HG03521 (cell line): Measurements from ENCODE around the gene PSRC1.

Experiments used
- ATAC-seq: cut with Tn5 transposase; IDR thresholded peaks from one replicate; pipeline ENCODE4 v1.9.1; 2021; ENCODE audit warnings: mild to moderate bottlenecking, moderate library complexity; ENCODE audit not compliant: unreplicated experiment

PSRC1 gene

GRCh38 chr1:109259674-109260557 lies 23.0 kb downstream of the PSRC1 start:
- ATAC-seq: no peak

DNA sequence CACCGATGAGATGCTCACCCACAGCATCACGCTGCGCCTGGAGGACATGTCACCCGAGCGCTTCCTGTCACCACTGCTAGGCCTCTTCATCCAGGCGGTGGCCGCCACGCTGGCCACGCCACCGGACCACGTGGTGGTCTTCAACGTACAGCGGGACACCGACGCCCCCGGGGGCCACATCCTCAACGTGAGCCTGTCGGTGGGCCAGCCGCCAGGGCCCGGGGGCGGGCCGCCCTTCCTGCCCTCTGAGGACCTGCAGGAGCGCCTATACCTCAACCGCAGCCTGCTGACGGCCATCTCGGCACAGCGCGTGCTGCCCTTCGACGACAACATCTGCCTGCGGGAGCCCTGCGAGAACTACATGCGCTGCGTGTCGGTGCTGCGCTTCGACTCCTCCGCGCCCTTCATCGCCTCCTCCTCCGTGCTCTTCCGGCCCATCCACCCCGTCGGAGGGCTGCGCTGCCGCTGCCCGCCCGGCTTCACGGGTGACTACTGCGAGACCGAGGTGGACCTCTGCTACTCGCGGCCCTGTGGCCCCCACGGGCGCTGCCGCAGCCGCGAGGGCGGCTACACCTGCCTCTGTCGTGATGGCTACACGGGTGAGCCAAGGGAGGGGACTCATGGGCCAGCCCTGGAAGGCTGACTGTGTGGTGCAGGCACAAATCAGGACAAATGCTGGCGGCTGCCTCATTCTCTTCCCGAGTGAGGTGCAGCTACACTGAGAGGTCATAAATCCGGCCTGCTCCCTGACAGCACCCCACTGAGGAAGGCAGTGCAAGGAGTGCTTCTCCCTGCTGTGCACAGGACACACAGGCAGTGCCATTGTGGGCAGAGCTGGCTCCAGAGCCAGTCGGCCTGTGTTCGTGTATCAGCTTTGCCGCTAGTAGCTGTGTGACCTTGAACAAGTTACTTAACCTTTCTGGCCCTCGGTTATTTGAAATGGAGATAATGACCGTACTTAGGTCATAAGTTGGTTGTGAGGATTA lies 24.2 kb downstream of the PSRC1 start:
- ATAC-seq: no peak

DNA sequence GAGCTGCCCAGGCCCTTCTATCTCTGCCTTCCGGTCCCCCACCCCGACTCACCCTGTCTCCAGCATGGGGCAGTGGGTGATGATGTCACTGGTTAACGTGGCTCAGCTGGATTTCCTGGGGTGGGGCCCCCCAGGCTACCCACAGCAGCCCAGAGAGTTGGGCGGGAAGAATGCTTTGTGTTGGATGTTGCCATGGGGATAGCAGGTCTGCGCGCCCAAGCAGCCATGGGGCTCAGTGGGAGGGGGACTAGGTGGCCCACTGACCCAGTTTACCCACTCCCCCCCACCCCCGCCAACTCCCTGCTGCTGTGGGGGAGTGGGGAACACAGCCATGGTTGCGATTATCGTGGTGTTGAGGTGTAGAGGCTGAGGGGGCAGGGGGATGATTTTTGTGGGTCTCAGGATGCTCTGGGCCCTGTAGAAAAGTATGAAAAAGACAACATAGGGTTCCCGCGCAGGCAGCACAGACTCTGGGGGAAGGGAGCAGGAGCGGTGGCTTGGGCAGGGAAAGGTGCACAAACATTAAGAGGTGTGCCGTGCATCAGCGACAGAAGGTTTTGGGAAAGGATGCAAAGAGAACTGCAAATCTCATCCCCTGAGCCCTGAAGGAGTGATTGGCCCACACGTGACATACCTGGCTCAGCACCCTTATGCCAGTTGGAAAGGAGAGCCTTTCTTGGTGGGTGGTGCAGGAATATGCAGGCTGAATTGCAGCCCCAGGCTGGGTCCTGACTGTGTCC lies 25.1 kb downstream of the PSRC1 start:
- no peak for ATAC-seq

DNA sequence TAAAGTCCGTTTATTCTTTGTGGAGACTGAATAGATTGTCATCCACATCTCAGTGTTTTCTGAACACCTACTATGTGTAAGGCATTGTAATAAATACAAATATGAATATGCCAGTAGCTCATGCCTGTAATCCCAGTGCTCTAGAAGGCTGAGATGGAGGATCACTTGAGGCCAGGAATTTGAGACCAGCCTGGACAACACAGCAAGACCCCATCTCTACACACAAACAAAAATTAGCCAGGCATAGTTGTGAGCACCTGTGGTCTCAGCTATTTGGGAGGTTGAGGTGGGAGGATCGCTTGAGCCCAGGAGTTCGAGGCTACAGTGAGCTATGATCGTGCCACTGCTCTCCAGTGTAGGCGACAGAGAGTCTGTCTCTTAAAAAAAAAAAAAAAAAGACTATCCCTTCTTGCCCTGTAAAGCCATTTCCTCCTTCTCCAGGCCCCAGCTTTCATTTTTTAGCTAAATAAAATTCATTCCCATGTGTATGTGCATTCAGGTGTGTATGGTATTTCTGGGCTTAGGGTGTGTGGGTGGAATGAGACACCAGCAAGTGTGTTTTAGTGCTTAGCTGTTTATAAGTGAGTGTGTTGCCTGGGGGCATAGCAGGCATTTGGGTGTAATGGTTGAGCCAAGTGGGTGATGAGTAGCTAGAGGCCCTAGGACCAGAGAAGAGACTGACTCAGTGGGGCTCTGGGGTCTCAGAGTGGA lies 25.8 kb downstream of the PSRC1 start:
- ATAC-seq: no peak

DNA sequence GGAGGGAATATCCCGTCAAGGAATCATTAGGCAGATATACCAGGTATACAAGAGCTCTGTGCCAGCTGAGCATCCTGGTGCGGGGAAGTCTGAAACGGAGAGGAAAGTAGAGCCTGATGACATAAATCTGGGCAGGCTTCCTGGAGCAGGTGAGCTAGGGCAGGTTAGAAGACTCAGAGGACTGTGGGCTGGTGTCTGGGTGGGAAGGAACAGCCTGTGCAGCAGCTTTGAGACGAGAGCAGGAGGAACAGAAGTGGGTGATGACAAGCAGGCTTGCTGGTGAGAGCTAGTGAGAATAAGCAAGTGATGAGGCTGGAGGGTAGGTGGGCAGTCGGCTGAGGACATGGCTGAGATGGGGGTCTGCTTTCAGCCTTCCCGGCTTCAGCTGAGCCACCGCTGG lies 26.9 kb downstream of the PSRC1 start:
- no peak for ATAC-seq

DNA sequence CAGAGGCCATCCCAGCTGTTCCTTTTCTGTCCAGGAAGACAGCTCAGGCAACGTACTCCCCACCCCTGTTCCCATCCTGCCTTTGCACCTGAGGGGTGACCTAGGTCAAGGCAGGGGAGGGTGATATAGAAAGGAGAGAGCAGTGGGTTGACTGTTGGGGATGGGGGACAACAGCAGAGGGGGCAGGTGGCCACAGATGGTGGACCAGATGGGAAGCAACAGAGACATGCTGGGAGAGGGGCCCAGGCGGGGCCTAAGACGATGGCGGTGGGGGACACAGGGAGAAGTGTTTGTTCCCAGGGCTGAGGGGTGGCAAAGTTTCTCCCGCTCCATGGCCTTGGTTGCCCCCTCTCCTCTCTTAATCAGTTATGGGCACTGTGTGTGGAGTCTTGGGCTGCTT lies 27.3 kb downstream of the PSRC1 start:
- ATAC-seq: no peak

GRCh38 chr1:109255097-109255651 lies 27.8 kb downstream of the PSRC1 start:
- no peak for ATAC-seq

DNA sequence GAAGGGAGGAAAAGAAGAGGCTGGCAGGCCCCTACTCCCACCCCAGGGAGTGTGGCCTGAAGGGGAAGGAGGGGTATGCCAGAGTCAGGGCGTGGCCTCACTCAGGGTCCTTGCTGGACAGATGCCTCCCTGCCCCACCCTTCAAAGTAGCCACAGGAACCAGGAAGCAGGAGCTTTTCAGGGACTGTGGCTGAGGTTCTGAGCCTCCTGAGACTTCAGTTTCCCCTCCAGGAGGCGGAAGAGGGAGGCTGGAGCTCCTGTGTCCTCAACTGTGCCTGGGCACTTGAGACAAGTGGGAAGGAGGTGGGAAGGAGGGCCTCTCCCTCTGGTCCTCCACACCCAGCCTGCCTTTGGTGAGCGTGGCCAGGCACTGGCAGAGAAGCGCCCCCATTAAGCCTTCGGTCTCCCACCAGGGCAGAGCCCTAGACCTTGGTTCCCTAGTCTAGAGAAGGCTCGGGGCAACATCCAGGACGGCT lies 28.3 kb downstream of the PSRC1 start:
- no peak for ATAC-seq

DNA sequence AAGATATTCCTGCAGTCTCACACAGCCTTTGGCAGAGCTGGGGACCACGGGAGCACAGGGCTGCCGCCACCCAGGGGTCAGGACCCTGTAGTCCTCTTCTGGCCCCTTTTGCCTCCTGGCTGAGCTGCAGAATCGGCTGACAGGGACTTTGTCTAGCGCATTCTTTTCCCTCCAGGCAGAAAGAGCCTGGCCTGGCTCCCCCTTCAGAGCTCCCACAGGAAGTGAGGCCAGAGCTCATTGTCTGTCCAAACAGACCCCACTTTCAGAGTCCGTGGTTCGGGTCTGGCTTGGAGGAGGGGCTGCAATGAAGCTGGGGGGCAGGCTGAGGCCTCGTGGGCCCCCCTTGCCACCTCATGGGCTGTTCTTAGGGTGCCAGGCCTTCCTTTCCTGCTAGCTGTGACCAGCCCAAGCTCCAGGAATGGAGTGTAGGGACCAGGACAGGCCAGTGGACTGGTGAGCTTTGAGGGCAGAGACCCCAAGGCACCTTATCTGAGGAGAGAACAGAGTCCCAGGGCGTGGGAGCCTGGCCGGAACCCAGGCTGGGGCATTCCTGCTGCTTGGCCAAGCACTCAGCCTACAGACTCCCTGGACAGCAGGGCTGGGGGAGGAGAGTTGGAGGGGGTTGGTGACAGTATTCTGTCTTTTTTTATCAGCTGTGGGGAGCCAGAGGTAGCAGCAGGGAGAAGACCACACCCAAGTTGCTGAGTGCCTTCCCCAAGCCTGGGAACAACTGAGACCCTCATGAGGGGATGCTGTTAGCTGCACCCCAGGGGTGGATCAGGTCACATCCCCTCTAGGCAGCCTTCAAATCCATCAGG lies 28.9 kb downstream of the PSRC1 start:
- ATAC-seq: no peak

DNA sequence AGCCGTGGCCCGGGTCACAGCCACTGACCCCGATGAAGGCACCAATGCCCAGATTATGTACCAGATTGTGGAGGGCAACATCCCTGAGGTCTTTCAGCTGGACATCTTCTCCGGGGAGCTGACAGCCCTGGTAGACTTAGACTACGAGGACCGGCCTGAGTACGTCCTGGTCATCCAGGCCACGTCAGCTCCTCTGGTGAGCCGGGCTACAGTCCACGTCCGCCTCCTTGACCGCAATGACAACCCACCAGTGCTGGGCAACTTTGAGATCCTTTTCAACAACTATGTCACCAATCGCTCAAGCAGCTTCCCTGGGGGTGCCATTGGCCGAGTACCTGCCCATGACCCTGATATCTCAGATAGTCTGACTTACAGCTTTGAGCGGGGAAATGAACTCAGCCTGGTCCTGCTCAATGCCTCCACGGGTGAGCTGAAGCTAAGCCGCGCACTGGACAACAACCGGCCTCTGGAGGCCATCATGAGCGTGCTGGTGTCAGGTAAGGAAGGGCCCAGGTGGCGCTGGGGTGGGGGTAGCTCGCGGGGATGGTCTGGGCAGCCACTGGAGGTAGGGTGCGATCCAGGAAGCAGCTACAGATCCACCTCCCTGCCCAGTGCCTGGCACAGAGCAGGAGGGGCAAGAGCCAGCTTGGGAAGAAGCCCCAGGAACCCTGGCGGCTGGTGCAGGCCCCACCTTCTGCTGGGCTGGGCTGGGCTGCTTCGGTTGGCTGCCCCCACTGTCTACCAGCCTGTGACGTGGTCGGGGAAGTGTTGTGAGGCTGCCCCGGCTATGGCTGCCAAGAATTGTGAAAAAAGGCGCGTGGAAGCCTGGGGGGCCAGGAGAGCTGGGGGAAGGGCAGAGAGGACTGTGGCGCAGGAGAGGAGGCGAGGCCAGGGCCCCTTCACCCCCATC lies 29.8 kb downstream of the PSRC1 start:
- no peak for ATAC-seq

GRCh38 chr1:109252167-109252892 lies 30.6 kb downstream of the PSRC1 start:
- no peak for ATAC-seq

- no peak for ATAC-seq
Observed at GRCh38 chr1:109251277-109252166, 31.4 kb downstream of the PSRC1 start.

DNA sequence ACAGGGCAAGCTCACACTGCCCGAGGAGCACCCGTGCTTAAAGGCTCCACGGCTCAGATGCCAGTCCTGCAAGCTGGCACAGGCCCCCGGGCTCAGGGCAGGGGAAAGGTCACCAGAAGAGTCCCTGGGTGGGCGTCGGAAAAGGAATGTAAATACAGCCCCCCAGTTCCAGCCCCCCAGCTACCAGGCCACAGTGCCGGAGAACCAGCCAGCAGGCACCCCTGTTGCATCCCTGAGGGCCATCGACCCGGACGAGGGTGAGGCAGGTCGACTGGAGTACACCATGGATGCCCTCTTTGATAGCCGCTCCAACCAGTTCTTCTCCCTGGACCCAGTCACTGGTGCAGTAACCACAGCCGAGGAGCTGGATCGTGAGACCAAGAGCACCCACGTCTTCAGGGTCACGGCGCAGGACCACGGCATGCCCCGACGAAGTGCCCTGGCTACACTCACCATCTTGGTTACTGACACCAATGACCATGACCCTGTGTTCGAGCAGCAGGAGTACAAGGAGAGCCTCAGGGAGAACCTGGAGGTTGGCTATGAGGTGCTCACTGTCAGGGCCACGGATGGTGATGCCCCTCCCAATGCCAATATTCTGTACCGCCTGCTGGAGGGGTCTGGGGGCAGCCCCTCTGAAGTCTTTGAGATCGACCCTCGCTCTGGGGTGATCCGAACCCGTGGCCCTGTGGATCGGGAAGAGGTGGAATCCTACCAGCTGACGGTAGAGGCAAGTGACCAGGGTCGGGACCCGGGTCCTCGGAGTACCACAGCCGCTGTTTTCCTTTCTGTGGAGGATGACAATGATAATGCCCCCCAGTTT lies 32.3 kb downstream of the PSRC1 start:
- ATAC-seq: no peak

DNA sequence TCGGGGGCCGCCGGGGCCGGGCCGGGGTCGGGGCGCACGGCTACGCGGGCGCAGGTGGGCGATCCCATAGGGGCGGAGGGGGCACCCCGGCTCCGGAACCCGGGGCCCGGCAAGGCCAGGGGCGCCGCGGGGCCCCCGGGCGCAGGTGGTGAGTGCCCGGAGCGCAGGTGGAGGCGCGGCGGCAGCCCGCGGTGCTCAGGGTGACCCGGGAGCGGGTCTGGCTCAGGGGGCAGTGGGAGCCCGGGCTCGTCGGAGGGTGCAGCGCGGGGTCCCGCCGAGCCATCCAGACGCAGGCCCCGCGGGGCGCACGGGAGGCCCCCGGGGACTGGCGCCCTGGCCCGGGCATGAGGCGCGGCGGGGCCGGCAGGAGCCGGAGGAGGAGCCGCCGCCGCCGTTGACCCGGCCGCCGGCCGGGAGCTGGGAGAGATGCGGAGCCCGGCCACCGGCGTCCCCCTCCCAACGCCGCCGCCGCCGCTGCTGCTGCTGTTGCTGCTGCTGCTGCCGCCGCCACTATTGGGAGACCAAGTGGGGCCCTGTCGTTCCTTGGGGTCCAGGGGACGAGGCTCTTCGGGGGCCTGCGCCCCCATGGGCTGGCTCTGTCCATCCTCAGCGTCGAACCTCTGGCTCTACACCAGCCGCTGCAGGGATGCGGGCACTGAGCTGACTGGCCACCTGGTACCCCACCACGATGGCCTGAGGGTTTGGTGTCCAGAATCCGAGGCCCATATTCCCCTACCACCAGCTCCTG lies 33.1 kb downstream of the PSRC1 start:
- ATAC-seq: peak; percentile 26
